ENCODE measurements around the gene C12orf75. TPM values are rescaled to one million over a fixed set of nuclear protein-coding genes. Genes with fewer than 3 reads are reported as not detected.

Gene C12orf75
- total RNA-seq, 1 donor from 2014 or later = 310 TPM

- H3K27me3 Mint-ChIP-seq (ENCODE audit: low read depth) = no peaks in the 10 kb centered on the region
- no peaks in the 10 kb centered on the region for H3K9me3 Mint-ChIP-seq (ENCODE audit: low read depth)
- H3K27ac Mint-ChIP-seq (ENCODE audit: unreplicated experiment) = peak overlapping the region; percentile 99
- H3K36me3 Mint-ChIP-seq (ENCODE audit: low read depth) = peaks cover 2% of the 10 kb centered on the region
- H3K4me1 Mint-ChIP-seq (ENCODE audit: low read depth) = peaks cover 64% of the 10 kb centered on the region
- DNase-seq (ENCODE audit: low spot score) = peak; percentile 91
- H3K4me3 Mint-ChIP-seq (ENCODE audit: unreplicated experiment) = no peak overlapping the region
- TF ChIP-seq CTCF (IDR thresholded peaks at IDR 0.05) = no peak
These were observed 87.7 kb downstream of the C12orf75 start for GRCh38 chr12:105418229-105418628.

GRCh38 chr12:105418821-105419291 lies 88.4 kb downstream of the C12orf75 start:
- Mint-ChIP-seq H3K27ac (ENCODE audit: unreplicated experiment) (peak overlapping the region; percentile 99), H3K36me3 (ENCODE audit: low read depth) (peaks cover 2% of the 10 kb centered on the region), H3K4me1 (ENCODE audit: low read depth) (peaks cover 70% of the 10 kb centered on the region), H3K9me3 (ENCODE audit: low read depth) (no peaks in the 10 kb centered on the region), H3K27me3 (ENCODE audit: low read depth) (no peaks in the 10 kb centered on the region), H3K4me3 (ENCODE audit: unreplicated experiment) (peak overlapping the region; percentile 52)
- no peak for DNase-seq (ENCODE audit: low spot score)
- no peak for TF ChIP-seq CTCF (IDR thresholded peaks at IDR 0.05)

GRCh38 chr12:105419606-105420005 lies 89.1 kb downstream of the C12orf75 start:
- H3K36me3 Mint-ChIP-seq (ENCODE audit: low read depth) = peaks cover 5% of the 10 kb centered on the region
- no peaks in the 10 kb centered on the region for H3K27me3 Mint-ChIP-seq (ENCODE audit: low read depth)
- DNase-seq (ENCODE audit: low spot score) = no peak
- no peak overlapping the region for H3K4me3 Mint-ChIP-seq (ENCODE audit: unreplicated experiment)
- TF ChIP-seq CTCF (IDR thresholded peaks at IDR 0.05) = no peak
- H3K27ac Mint-ChIP-seq (ENCODE audit: unreplicated experiment) = peak overlapping the region; percentile 99
- H3K4me1 Mint-ChIP-seq (ENCODE audit: low read depth) = peaks cover 75% of the 10 kb centered on the region
- H3K9me3 Mint-ChIP-seq (ENCODE audit: low read depth) = no peaks in the 10 kb centered on the region

GRCh38 chr12:105420046-105420445 lies 89.6 kb downstream of the C12orf75 start:
- no peak for DNase-seq (ENCODE audit: low spot score)
- no peak for TF ChIP-seq CTCF (IDR thresholded peaks at IDR 0.05)
- H3K4me3 Mint-ChIP-seq (ENCODE audit: unreplicated experiment) = no peak overlapping the region
- H3K4me1 Mint-ChIP-seq (ENCODE audit: low read depth) = peaks cover 75% of the 10 kb centered on the region
- peak overlapping the region; percentile 99 for H3K27ac Mint-ChIP-seq (ENCODE audit: unreplicated experiment)
- no peaks in the 10 kb centered on the region for H3K9me3 Mint-ChIP-seq (ENCODE audit: low read depth)
- H3K36me3 Mint-ChIP-seq (ENCODE audit: low read depth) = peaks cover 2% of the 10 kb centered on the region
- no peaks in the 10 kb centered on the region for H3K27me3 Mint-ChIP-seq (ENCODE audit: low read depth)

GRCh38 chr12:105420659-105421240 lies 90.3 kb downstream of the C12orf75 start:
- Mint-ChIP-seq H3K4me3 (ENCODE audit: unreplicated experiment) (no peak overlapping the region), H3K36me3 (ENCODE audit: low read depth) (peaks cover 5% of the 10 kb centered on the region), H3K9me3 (ENCODE audit: low read depth) (no peaks in the 10 kb centered on the region), H3K27me3 (ENCODE audit: low read depth) (no peaks in the 10 kb centered on the region), H3K27ac (ENCODE audit: unreplicated experiment) (peak overlapping the region; percentile 72), H3K4me1 (ENCODE audit: low read depth) (peaks cover 75% of the 10 kb centered on the region)
- no peak for DNase-seq (ENCODE audit: low spot score)
- TF ChIP-seq CTCF (IDR thresholded peaks at IDR 0.05) = peak; percentile 98

Other genes starting within 250 kb of the C12orf75 start
- 87.2 to 158 TPM (median 153 TPM) in 3 replicates for gene ALDH1L2, start 246.2 kb upstream of the C12orf75 start, total RNA-seq
- gene WASHC4, start 223.0 kb upstream of the C12orf75 start, total RNA-seq = 55.8 to 57.7 TPM (median 56.0 TPM) in 3 replicates
- gene APPL2, start 94.5 kb upstream of the C12orf75 start, total RNA-seq = 46.2 to 51.7 TPM (median 47.5 TPM) in 3 replicates